ENCODE measurements around the gene GPANK1.

GPANK1 gene

GRCh38 chr6:31657406-31658157, 7.2 kb downstream of the GPANK1 start:
- no peak overlapping the region for H3K27ac Mint-ChIP-seq (ENCODE audit: low read depth)
- peak overlapping the region; percentile 61 for H3K4me3 Mint-ChIP-seq
- H3K9me3 Mint-ChIP-seq = no peaks in the 10 kb centered on the region
- peaks cover 23% of the 10 kb centered on the region for H3K36me3 Mint-ChIP-seq (ENCODE audit: insufficient read depth)
- no peaks in the 10 kb centered on the region for H3K27me3 Mint-ChIP-seq
- DNase-seq (ENCODE audit: low spot score in 2 of 2) (no peak), ATAC-seq (replicated peaks; ENCODE audit: extremely low read depth, poor library complexity, severe bottlenecking) (no peak)
- peaks cover 63% of the 10 kb centered on the region for H3K4me1 Mint-ChIP-seq

- no peaks in the 10 kb centered on the region for H3K27me3 Mint-ChIP-seq
- H3K36me3 Mint-ChIP-seq (ENCODE audit: insufficient read depth) = peaks cover 34% of the 10 kb centered on the region
- no peak within 1 kb of the TSS for H3K4me3 Mint-ChIP-seq
- H3K27ac Mint-ChIP-seq (ENCODE audit: low read depth) = no peak within 1 kb of the TSS
- ATAC-seq (replicated peaks; ENCODE audit: extremely low read depth, poor library complexity, severe bottlenecking) (no peak), DNase-seq (ENCODE audit: low spot score in 2 of 2) (no peak)
- peaks cover 67% of the 10 kb centered on the region for H3K4me1 Mint-ChIP-seq
- no peaks in the 10 kb centered on the region for H3K9me3 Mint-ChIP-seq
These were observed 9.2 kb downstream of the GPANK1 start, which contains the start of gene APOM for GRCh38 chr6:31655349-31656237. Gene APOM, plus strand, starts transcription at chr6:31655894. Its CDS starts 73 bp downstream, at chr6:31655967.

GRCh38 chr6:31654574-31655348, 10.0 kb downstream of the GPANK1 start:
- no peak for ATAC-seq (replicated peaks; ENCODE audit: extremely low read depth, poor library complexity, severe bottlenecking)
- Mint-ChIP-seq H3K36me3 (ENCODE audit: insufficient read depth) (peaks cover 37% of the 10 kb centered on the region), H3K4me1 (peaks cover 61% of the 10 kb centered on the region), H3K9me3 (no peaks in the 10 kb centered on the region), H3K4me3 (no peak overlapping the region), H3K27me3 (no peaks in the 10 kb centered on the region), H3K27ac (ENCODE audit: low read depth) (no peak overlapping the region)
- no peak for DNase-seq (ENCODE audit: low spot score in 2 of 2)

DNA sequence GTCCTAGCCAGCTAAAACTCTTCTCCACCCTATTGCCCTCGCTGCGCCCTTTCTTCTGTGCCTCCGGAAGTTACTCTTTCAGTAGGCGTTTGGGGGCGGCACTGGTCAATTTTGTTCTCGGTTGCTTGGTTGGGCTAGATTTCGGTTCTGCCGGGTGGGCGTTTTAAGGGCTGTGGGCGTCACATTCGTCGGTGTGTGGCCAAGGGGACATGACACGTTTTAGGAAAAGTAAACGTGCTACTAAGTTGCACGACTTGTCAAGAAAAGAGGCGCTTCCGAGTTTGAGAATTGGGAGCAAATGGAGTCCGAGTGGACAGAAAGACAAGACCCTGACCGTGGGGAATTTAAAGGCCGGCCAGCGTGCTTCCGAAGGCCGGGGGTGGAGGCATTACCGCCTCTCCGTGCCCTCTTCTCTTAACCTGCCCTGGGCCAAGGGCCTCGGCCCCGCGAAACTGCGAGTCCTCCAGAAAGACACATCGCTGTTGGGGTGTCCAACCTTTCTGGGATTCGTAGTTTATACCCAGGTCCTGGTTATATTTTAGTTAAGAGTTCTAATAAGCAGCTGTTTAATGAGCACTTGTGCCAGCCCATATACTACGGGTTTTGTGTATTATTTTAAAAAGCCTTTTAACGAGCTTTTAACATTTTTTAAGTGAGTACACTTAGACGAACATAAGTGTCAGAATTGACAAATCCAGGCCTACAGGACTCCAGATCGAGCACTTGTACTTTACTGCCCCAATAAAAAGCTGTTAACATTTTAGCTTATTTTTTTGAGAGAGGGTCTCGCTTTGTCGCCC, 11.7 kb downstream of the GPANK1 start:
- peaks cover 56% of the 10 kb centered on the region for H3K4me1 Mint-ChIP-seq
- ATAC-seq (replicated peaks; ENCODE audit: extremely low read depth, poor library complexity, severe bottlenecking) = peak; percentile 76
- H3K4me3 Mint-ChIP-seq = peak overlapping the region; percentile 89
- DNase-seq (ENCODE audit: low spot score in 2 of 2) = no peak
- H3K27ac Mint-ChIP-seq (ENCODE audit: low read depth) = peak overlapping the region; percentile 96
- H3K9me3 Mint-ChIP-seq = no peaks in the 10 kb centered on the region
- peaks cover 48% of the 10 kb centered on the region for H3K36me3 Mint-ChIP-seq (ENCODE audit: insufficient read depth)
- H3K27me3 Mint-ChIP-seq = no peaks in the 10 kb centered on the region

DNA sequence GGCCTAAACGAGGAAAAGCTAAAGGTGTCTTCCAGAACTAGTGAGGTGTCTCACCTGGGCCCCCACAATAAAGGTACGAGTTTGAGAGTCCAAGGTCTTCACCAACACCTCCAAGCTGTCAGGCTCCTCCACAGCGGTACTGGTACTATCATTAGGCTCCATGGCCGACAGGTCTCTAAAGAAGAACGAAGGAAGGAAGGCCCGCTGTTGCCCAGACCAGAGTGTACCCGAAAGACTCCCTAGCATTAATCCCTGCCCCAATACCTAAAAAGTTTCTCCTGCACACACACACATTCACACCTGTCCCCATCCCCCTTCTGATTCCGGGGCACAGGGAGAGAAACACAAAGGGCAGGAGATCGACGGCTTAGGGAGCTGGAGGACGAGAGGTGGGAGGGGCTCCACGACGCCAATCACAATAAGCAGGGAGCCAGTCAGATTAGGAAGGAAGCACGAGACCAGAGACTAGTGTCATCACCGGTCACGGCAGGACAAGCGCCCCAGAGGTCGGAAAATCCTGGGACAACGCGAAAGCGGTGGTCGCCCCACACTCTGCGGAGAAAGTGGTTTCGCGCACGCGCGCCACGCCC, 13.1 kb downstream of the GPANK1 start:
- Mint-ChIP-seq H3K27me3 (no peaks in the 10 kb centered on the region), H3K36me3 (ENCODE audit: insufficient read depth) (peaks cover 58% of the 10 kb centered on the region), H3K4me3 (peak overlapping the region; percentile 89), H3K27ac (ENCODE audit: low read depth) (peak overlapping the region; percentile 96), H3K9me3 (no peaks in the 10 kb centered on the region), H3K4me1 (peaks cover 47% of the 10 kb centered on the region)
- peak; percentile 13 for ATAC-seq (replicated peaks; ENCODE audit: extremely low read depth, poor library complexity, severe bottlenecking)
- no peak for DNase-seq (ENCODE audit: low spot score in 2 of 2)

GRCh38 chr6:31645325-31645724, 19.5 kb downstream of the GPANK1 start:
- no peaks in the 10 kb centered on the region for H3K27me3 Mint-ChIP-seq
- ATAC-seq (replicated peaks; ENCODE audit: extremely low read depth, poor library complexity, severe bottlenecking) (no peak), DNase-seq (ENCODE audit: low spot score in 2 of 2) (no peak)
- H3K4me1 Mint-ChIP-seq = peaks cover 18% of the 10 kb centered on the region
- H3K36me3 Mint-ChIP-seq (ENCODE audit: insufficient read depth) = peaks cover 75% of the 10 kb centered on the region
- H3K27ac Mint-ChIP-seq (ENCODE audit: low read depth) = peak overlapping the region; percentile 73
- H3K9me3 Mint-ChIP-seq = no peaks in the 10 kb centered on the region
- no peak overlapping the region for H3K4me3 Mint-ChIP-seq

- H3K36me3 Mint-ChIP-seq (ENCODE audit: insufficient read depth) = peaks cover 69% of the 10 kb centered on the region
- ATAC-seq (replicated peaks; ENCODE audit: extremely low read depth, poor library complexity, severe bottlenecking) (no peak), DNase-seq (ENCODE audit: low spot score in 2 of 2) (no peak)
- H3K27me3 Mint-ChIP-seq = no peaks in the 10 kb centered on the region
- H3K9me3 Mint-ChIP-seq = no peaks in the 10 kb centered on the region
- no peak overlapping the region for H3K27ac Mint-ChIP-seq (ENCODE audit: low read depth)
- H3K4me3 Mint-ChIP-seq = no peak overlapping the region
- H3K4me1 Mint-ChIP-seq = peaks cover 10% of the 10 kb centered on the region
These were observed 20.9 kb downstream of the GPANK1 start for GRCh38 chr6:31643818-31644454.

- no peak overlapping the region for H3K4me3 Mint-ChIP-seq
- H3K9me3 Mint-ChIP-seq = no peaks in the 10 kb centered on the region
- H3K27ac Mint-ChIP-seq (ENCODE audit: low read depth) = no peak overlapping the region
- ATAC-seq (replicated peaks; ENCODE audit: extremely low read depth, poor library complexity, severe bottlenecking) = no peak
- H3K27me3 Mint-ChIP-seq = no peaks in the 10 kb centered on the region
- H3K4me1 Mint-ChIP-seq = peaks cover 7% of the 10 kb centered on the region
- H3K36me3 Mint-ChIP-seq (ENCODE audit: insufficient read depth) = peaks cover 65% of the 10 kb centered on the region
- DNase-seq (ENCODE audit: low spot score in 2 of 2) = no peak
These were observed 21.8 kb downstream of the GPANK1 start for GRCh38 chr6:31642798-31643570.

- ATAC-seq (replicated peaks; ENCODE audit: extremely low read depth, poor library complexity, severe bottlenecking) (no peak), DNase-seq (ENCODE audit: low spot score in 2 of 2) (no peak)
- H3K27ac Mint-ChIP-seq (ENCODE audit: low read depth) = no peak overlapping the region
- no peaks in the 10 kb centered on the region for H3K9me3 Mint-ChIP-seq
- peaks cover 63% of the 10 kb centered on the region for H3K36me3 Mint-ChIP-seq (ENCODE audit: insufficient read depth)
- H3K4me3 Mint-ChIP-seq = no peak overlapping the region
- peaks cover 11% of the 10 kb centered on the region for H3K4me1 Mint-ChIP-seq
- H3K27me3 Mint-ChIP-seq = no peaks in the 10 kb centered on the region
These were observed 23.4 kb downstream of the GPANK1 start for GRCh38 chr6:31641370-31641769.

DNA sequence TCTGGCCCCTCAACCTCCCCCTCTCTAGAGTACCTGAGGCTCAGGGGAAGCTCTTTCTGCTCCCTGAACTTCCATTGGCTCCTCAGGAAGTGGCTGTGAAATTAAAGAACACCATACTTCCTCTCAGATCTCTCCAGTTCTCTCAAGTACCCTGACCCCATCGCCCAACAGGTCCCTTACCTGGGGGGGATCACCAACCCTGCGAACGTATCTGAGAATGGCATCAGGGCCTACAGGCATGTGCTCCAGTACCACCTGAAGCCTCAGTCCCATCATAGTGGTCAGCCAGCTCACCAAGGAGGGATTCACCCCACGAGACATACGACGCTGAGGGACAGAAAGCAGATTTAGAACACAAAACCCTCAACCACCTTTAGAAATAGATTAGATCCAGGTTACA, 24.2 kb downstream of the GPANK1 start:
- Mint-ChIP-seq H3K27ac (ENCODE audit: low read depth) (no peak overlapping the region), H3K27me3 (no peaks in the 10 kb centered on the region)

GRCh38 chr6:31639449-31639861, 25.3 kb downstream of the GPANK1 start:
- ATAC-seq (replicated peaks; ENCODE audit: extremely low read depth, poor library complexity, severe bottlenecking) (no peak), DNase-seq (ENCODE audit: low spot score in 2 of 2) (no peak)
- peaks cover 60% of the 10 kb centered on the region for H3K36me3 Mint-ChIP-seq (ENCODE audit: insufficient read depth)
- no peak overlapping the region for H3K27ac Mint-ChIP-seq (ENCODE audit: low read depth)
- H3K9me3 Mint-ChIP-seq = no peaks in the 10 kb centered on the region
- peaks cover 6% of the 10 kb centered on the region for H3K4me1 Mint-ChIP-seq
- H3K27me3 Mint-ChIP-seq = no peaks in the 10 kb centered on the region
- H3K4me3 Mint-ChIP-seq = no peak overlapping the region

More for the DNA sequence above, 24.2 kb downstream of the GPANK1 start:
- Mint-ChIP-seq H3K4me1 (peaks cover 12% of the 10 kb centered on the region), H3K9me3 (no peaks in the 10 kb centered on the region), H3K36me3 (ENCODE audit: insufficient read depth) (peaks cover 62% of the 10 kb centered on the region), H3K4me3 (no peak overlapping the region)
- no peak for ATAC-seq (replicated peaks; ENCODE audit: extremely low read depth, poor library complexity, severe bottlenecking)
- no peak for DNase-seq (ENCODE audit: low spot score in 2 of 2)

All from central memory CD8-positive, alpha-beta T cell (primary cell).